Measurements from ENCODE around the gene VWC2L.

The VWC2L gene

DNA sequence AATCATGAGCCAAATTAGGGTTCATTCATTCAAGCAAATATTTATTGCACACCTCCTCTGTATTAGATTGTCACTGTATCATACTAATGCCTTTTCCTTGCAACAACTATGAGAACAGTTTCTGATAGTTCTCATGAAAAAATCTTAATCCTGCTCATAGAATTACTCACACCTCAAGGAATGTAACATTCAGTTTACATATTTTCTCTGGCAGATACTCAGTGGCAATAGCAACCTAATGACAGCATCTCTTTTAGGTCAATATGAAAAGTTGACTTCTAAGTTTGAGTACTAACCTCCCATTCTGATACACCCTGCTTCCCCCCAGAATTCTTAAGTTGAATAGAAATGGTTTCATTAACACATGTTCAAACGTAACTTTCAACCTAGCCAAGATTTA is 132.0 kb downstream of the VWC2L start:
- DNase-seq, result no peak

GRCh38 chr2:214543386-214543955 is 132.6 kb downstream of the VWC2L start:
- DNase-seq, result no peak

- DNase-seq, result no peak
These were observed 135.2 kb downstream of the VWC2L start for GRCh38 chr2:214545898-214546542.

DNA sequence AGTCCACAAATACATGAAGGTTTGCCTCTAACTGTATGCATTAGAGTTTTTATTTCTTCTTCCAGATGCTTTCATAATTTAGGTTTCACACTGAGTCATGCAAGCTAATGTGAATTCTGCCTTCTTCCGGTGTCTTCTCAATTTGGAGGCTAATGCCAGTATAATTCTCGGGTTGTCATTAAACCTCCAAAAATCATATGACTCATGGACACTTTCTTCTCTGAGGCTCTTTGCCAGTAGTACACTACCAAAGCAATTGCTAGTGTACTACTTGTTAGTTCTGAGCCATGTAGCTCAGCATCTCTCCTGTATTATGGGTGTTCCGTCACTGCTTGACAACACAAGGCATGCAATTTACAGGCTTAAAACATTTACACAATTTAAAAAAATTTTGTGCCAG is 137.1 kb downstream of the VWC2L start:
- no peak for DNase-seq

- no peak for DNase-seq
These were observed 139.1 kb downstream of the VWC2L start for GRCh38 chr2:214549946-214550345.

DNA sequence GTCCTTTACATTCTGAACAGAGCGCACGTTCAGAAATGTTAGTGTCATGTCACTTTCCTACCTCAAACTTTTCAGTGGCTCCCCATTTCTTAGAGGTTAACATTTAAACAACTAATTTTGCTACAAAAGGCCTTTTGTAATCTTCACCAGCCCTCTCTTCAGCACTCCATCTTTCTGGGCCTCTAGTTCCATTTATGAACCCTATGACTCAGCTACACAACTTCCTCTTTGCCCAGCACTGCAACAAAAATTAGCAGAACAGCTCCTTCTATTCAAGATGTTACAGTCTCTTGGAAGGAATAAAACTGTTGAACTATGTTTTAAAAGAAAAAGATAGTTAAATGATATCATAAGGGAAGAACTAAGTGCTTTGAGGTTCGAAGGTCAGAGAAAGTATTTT is 139.9 kb downstream of the VWC2L start:
- no peak for DNase-seq

DNA sequence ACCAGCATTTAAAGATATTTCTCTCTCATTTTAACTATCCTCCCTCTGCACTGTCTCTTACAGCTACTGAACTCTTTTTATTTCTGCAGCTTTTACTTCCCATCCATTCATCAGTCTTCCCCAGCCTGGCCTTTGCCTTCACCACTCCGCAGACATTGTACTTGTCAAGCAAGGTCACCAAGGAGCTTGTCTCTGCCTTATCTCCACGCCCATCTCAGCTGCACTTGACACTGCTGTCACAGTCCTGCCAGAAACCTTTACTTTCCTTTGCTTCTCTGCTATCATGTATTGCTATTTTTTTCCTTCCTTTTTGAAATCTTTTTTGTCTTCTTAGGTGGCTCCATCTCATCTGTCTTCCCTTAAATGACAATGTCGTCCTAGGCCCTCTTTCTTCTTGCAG is 147.0 kb downstream of the VWC2L start:
- no peak for DNase-seq

DNA sequence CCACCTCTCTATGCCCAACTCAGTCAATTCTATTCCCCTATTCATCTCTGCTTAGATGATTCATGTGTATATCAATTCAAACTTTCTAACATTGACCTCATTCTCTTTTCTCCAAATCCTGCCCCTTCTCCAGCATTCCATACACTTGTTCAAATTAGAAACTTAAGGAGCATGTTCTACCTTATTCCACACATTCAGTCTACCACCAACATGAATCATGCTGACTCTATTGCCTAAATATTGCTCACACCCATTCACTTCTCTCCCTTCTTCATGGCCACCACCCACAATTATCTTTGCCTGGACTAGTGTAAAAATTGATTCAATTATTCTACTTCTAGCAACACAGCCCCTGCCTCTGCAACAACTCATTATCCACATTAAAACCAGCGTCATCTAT is 147.5 kb downstream of the VWC2L start:
- DNase-seq, result no peak

DNA sequence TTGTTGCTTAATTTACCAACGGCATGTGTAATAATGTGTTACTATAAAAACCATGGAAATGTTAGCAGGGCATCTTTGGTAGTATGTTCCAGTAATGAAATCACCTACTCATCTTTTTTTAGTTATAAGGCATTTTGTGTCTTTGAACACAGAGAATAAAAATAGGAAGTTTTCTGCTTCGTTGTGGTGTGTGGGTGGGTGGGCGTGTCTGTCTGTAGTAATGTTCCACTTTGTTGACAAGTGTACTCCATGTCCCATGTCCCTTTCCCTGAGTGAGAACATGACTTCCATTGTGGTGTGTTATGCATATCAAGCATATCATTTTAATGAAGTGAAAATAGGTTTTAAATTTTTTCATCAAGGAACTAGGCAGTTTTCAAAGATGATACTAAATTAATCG is 149.3 kb downstream of the VWC2L start:
- DNase-seq, result no peak

GRCh38 chr2:214560618-214561190 is 149.8 kb downstream of the VWC2L start:
- DNase-seq, result no peak

DNA sequence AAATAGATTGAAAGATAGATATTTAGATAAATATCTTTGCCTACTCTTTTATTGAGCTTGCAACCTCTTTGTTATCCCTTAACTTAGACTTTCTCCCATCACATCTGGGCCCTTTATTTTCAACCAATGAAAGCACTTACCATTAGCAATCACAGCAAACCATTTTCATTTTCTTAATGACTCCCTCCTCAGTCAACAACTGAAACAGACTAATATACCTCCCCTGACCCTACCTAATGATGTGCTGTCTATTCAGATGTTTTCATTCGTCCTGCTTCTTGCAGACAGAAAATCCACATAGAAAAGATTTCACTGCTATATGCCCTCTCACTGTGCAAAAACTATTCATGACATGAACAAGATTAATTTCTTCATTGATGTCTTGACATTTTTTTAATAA is 154.4 kb downstream of the VWC2L start:
- DNase-seq, result no peak

- no peak for DNase-seq
These were observed 155.6 kb downstream of the VWC2L start for GRCh38 chr2:214566457-214566856.

DNA sequence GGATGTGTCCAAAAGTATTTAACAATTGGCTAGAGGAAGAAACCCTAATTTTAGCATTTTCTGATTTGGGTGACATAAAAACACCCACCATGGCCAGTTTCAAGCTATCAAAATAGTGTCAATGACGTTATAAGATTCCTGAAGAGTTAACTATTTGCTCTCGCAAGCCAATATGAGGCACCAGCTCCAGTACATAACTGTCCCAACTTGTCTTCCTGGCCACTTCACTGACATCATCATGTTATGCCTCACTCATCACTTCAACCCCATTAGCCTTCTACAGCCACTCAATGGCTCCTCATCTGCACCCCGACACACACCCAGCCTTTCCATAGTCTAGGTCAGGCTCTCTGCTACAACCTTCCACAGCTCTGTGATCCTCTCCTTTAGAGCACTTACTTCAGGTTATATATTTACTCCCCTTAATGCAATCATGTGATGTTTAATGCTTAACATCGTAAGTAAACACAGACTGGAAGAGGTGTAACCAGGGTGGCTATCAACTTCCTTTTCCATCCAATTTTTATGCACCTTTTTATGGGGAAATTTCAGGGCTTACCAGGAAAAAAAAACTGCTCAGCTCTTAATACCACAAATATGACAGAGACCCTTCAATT is 158.7 kb downstream of the VWC2L start:
- no peak for DNase-seq

GRCh38 chr2:214574084-214574781 is 163.4 kb downstream of the VWC2L start:
- DNase-seq, result no peak

DNA sequence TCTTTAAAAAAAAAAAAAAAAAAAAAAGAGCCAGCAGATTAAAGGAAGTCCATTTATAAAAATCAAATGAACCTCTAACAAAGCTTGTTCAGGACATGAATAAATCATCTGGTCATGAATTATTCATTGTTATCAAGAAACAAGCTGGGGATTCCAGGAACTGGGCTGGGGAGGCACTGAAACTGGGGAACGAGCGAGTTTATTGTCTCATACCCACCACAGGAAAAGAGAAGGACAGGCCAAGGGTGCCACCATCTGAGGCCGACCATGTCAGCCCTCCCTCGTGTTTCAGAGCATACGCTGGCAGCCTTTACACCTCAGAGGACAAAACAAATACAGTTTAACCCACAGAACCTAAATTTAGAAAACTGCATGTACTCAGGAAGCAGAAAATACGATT is 164.2 kb downstream of the VWC2L start:
- DNase-seq, result no peak

DNA sequence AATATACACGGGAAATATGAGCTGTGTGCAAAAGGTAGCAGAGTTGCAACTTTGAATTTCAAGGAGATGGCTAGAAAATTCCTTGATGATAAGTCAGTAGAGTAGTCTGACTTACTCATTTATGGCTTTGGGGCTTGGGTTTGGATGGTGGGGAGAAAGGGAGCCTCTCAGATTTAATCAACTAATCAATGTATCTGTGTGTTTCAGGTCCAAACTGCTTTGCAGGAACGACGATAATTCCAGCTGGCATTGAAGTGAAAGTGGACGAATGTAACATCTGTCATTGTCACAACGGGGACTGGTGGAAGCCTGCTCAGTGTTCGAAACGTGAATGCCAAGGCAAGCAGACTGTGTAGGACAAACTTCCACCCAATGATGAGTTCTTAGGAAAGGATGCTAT is 164.6 kb downstream of the VWC2L start:
- DNase-seq, result no peak

GRCh38 chr2:214577769-214578168 is 166.9 kb downstream of the VWC2L start:
- DNase-seq, result no peak

DNA sequence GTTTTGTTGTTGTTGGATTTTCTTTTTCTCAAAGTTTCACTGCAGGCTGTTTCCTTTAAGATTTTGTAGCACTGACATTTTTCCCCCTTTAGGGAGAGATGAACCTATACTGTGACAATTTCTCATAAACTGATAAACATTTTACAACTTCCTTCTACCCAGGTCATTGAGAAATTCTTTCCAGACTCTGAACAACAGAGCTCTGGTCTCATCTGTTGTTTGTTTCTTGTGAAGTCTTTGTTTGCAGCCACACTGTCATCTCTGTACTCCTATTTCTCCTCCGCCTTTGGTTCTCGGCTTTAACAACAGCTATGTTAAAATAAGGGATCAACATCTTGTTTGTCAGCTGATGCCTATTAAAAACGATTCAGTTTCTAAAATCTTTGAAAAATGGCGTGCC is 167.6 kb downstream of the VWC2L start:
- DNase-seq, result no peak

DNA sequence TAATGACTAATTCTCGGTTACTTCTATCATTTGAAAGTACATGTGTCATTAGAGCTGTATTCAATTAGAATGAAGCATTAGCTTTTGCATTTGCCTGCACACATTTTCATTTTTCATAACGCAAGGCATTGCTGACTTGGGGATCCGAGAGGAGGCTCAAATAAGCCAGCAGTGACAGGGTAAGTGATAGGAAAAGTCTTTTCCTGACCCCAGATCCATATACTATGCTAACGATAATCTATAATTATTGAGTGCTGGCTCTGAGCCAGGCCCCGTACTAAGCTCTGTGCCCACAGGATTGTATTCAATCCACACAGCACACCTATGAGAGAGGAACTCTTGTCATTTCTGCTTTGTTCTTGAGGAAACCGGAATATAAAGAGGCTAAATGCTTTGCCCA is 168.2 kb downstream of the VWC2L start:
- no peak for DNase-seq

DNA sequence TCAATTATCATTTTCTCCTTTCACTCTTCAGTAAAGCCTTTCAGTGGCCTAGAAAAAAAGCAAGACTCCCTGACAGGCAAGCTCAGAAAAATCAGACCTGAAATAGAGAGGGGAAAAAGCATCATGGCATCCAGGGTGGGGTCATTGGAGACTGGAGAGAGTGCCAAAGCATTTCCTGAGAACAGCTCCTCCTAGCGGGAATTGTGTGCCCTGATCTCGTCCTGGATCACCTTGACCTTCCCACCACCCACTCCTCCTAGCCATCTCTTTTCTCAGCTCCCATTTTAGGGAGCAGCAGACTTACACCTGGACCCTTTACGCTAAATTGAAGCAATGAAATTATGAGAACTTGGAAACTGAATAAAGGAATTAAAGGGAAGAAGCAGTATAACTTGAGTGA is 176.6 kb downstream of the VWC2L start:
- no peak for DNase-seq

- DNase-seq, result no peak
These were observed 180.5 kb downstream of the VWC2L start for GRCh38 chr2:214591366-214591765.

DNA sequence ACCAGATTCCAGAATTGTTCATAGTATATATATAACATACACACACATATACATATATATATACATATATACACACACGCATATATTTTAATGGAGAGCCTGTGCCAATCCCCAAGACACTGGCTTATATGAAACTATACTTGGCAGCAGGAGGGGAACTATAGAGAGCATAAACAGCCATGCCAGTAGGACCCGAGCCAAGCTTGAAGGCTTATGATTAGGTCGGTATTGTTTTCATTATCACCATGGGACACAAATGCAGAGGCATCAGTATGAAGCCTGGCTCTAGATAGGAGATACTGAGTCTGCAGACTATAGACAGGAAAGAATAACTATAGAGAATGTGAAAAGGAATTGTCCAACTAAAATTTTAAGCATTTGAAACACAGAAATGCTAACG is 181.2 kb downstream of the VWC2L start:
- no peak for DNase-seq

GRCh38 chr2:214593727-214594126 is 182.9 kb downstream of the VWC2L start:
- DNase-seq, result no peak

Measured in NCI-H2227 treated with DMSO at 0.1 percent for 48 hours (cell line).